WTC11 (cell line): Measurements from ENCODE around the gene DCAF8L2.

ENCODE experiments used
- CTCF ChIP-seq: fragments of 200-600 bp; IDR thresholded peaks from 2 replicates; pipeline ENCODE4 v1.8.0; 2022; ENCODE audit warnings: antibody characterized with exemption
- ELF4 ChIP-seq: sonication (generic); formaldehyde crosslinking; IDR thresholded peaks from 2 replicates; pipeline ENCODE4 v1.8.1; 2022; ENCODE audit warnings: low read depth, mild to moderate bottlenecking, moderate library complexity, missing genetic modification reagents
- NFE2L1 ChIP-seq: sonication (generic); formaldehyde crosslinking; IDR thresholded peaks from 2 replicates; pipeline ENCODE4 v1.8.1; 2023; ENCODE audit warnings: missing genetic modification reagents
- TCF7 ChIP-seq: sonication (generic); formaldehyde crosslinking; IDR thresholded peaks from 2 replicates; pipeline ENCODE4 v1.8.0; 2022; ENCODE audit warnings: mild to moderate bottlenecking, low read depth, missing genetic modification reagents, moderate library complexity

- TF ChIP-seq CTCF: no peak
- TF ChIP-seq NFE2L1 (CRISPR knock-in tag): no peak
- TF ChIP-seq ELF4 (CRISPR knock-in tag): no peak
- TF ChIP-seq TCF7 (CRISPR knock-in tag): no peak
Measured at GRCh38 chrX:27619975-27620374, 29.8 kb downstream of the DCAF8L2 start.
